ENCODE measurements around the gene DYRK3.

GRCh38 chr1:206680279-206680678 lies 44.9 kb downstream of the DYRK3 start:
- TF ChIP-seq POLR2A (IDR thresholded peaks at IDR 0.05) = no peak
- TF ChIP-seq CTCF (IDR thresholded peaks at IDR 0.05) = no peak
- no peak for TF ChIP-seq POLR2AphosphoS5 (IDR thresholded peaks at IDR 0.05)

All from stomach (tissue), 4 donors.